Omental fat pad (tissue), 4 donors: ENCODE data around the gene ZBTB8B. TPM values are rescaled to one million over a fixed set of nuclear protein-coding genes. Genes with fewer than 3 reads are reported as not detected.
"Not testable (repeated sequence)": the region's sequence is repeated elsewhere in the genome, so short reads cannot be mapped to it uniquely, and the experiment has no call there.

Source experiments
- ATAC-seq: fragments of 150-250 bp; one replicate; pipeline ENCODE4 v1.9.1; 2016; ENCODE audit warnings: mild to moderate bottlenecking, moderate library complexity; ENCODE audit not compliant: low FRiP score
- DNase-seq: peaks from one replicate; pipeline ENCODE4 v3.0.0-alpha.2; 2019; ENCODE audit warnings: low spot score
- total RNA-seq, 4 donors: library from RNA; depleted of rRNA; stranded (reverse); fragments of >200 nt; gene quantifications; one replicate each; pipeline ENCODE4 v1.1.0, GENCODE V29; 2016
- TF ChIP-seq, protein P1 (sequence below), 3 donors: fragments of 450-650 bp; IDR thresholded peaks; one replicate each; pipeline ENCODE4 v1.5.1; 2016 to 2017; ENCODE audit warnings: antibody characterized with exemption in 3 of 3, mild to moderate bottlenecking in 3 of 3, moderate library complexity in 2 of 3

The ZBTB8B gene
- total RNA-seq, 4 donors from 2014 or later = under 0.01 TPM; not detected in 3

DNA sequence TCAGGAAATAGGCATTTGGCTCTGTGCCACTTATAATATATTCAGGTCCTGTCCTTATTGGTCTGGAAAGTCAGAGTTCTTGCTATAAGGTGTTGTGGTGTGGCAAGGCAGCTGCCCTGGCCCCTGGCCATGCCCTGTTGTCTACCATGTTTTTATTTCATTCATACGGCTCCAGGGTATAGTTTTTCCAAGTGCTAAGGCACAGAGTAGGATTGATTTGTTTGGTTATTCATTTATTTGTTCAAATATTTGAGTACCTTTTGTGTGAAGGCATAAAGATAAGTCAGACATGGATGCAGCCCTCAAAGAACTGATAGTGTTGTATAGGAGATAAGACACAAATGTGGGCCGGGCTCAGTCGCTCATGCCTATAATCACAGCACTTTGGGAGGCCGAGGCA, 10.1 kb downstream of the ZBTB8B start:
- TF ChIP-seq, protein P1, sequence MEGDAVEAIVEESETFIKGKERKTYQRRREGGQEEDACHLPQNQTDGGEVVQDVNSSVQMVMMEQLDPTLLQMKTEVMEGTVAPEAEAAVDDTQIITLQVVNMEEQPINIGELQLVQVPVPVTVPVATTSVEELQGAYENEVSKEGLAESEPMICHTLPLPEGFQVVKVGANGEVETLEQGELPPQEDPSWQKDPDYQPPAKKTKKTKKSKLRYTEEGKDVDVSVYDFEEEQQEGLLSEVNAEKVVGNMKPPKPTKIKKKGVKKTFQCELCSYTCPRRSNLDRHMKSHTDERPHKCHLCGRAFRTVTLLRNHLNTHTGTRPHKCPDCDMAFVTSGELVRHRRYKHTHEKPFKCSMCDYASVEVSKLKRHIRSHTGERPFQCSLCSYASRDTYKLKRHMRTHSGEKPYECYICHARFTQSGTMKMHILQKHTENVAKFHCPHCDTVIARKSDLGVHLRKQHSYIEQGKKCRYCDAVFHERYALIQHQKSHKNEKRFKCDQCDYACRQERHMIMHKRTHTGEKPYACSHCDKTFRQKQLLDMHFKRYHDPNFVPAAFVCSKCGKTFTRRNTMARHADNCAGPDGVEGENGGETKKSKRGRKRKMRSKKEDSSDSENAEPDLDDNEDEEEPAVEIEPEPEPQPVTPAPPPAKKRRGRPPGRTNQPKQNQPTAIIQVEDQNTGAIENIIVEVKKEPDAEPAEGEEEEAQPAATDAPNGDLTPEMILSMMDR (IDR thresholded peaks at IDR 0.05) = no peak
- ATAC-seq = no peak
- DNase-seq = no peak

- TF ChIP-seq, protein P1 (IDR thresholded peaks at IDR 0.05) = no peak
- DNase-seq (no peak), ATAC-seq (no peak)
Measured at GRCh38 chr1:32480003-32480402, 15.1 kb downstream of the ZBTB8B start.

- ATAC-seq = no peak
- DNase-seq = no peak
- TF ChIP-seq, protein P1 (IDR thresholded peaks at IDR 0.05) = no peak
Measured at GRCh38 chr1:32480761-32481160, 15.9 kb downstream of the ZBTB8B start.

DNA sequence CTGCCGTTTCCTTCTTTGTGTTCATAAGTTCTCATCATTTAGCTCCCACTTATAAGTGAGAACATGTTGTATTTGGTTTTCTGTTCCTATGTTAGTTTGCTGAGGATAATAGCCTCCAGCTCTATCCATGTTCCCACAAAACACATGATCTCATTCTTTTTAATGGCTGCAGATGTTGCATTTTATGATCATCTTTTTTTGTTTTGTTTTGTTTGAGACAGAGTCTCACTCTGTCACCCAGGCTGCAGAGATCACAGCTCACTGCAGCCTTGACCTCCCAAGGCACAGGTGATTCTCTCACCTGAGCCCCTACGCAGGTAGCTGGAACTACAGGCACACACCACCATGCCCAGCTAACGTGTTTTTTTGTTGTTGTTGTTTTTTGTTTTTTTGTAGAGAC, 16.9 kb downstream of the ZBTB8B start:
- not testable (repeated sequence) for DNase-seq, ATAC-seq

GRCh38 chr1:32485554-32486255, 20.8 kb downstream of the ZBTB8B start:
- ATAC-seq (peak; percentile 56), DNase-seq (no peak)
- TF ChIP-seq, protein P1 (IDR thresholded peaks at IDR 0.05) = no peak

DNA sequence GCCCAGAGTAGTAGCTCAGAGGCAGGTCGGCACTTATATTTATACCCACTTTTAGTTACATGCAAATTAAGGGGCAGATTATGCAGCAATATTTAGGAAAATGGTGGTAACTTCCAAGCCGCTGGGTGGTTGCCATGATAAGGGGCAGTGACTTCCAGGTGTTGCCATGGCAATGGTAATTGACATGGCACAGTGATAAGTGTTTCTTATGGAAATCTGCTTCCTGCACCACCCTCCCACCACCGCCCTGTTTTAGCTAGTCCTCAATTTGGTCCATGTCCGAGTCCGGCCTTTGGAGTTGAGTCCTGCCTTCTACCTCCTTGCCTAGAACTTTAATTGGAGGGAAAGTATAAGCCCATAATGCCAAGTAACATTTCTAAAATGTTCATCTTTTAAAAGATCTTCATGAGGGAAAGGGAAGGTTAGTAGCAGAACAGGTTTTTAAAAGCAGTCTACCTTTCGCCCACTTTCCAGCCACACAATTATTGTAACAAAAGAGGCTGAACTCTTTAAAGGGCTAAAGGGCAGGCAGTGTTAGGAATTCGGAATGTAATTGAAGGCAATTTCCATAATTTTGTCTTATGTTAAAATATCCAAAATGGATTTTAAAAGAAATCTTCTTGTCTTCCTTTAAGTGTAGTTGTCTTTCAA, 21.7 kb downstream of the ZBTB8B start:
- DNase-seq (no peak), ATAC-seq (no peak)
- TF ChIP-seq, protein P1 (IDR thresholded peaks at IDR 0.05) = no peak

- no peak for ATAC-seq
- TF ChIP-seq, protein P1 (IDR thresholded peaks at IDR 0.05) = no peak
Measured at GRCh38 chr1:32487182-32487581, 22.3 kb downstream of the ZBTB8B start.

More at GRCh38 chr1:32487182-32487581, 22.3 kb downstream of the ZBTB8B start:
- DNase-seq = no peak
